GM21381 (cell line): ENCODE data around the gene AOAH.

Source experiments
- ATAC-seq: cut with Tn5 transposase; IDR thresholded peaks from one replicate; pipeline ENCODE4 v1.9.1; 2021; ENCODE audit warnings: mild to moderate bottlenecking, moderate library complexity; ENCODE audit not compliant: unreplicated experiment

The AOAH gene

GRCh38 chr7:36636126-36636525 is 88.2 kb downstream of the AOAH start:
- no peak for ATAC-seq

- ATAC-seq = no peak
Measured at GRCh38 chr7:36635091-36635490, 89.2 kb downstream of the AOAH start.

- ATAC-seq = no peak
Measured at GRCh38 chr7:36633377-36633776, 90.9 kb downstream of the AOAH start.

DNA sequence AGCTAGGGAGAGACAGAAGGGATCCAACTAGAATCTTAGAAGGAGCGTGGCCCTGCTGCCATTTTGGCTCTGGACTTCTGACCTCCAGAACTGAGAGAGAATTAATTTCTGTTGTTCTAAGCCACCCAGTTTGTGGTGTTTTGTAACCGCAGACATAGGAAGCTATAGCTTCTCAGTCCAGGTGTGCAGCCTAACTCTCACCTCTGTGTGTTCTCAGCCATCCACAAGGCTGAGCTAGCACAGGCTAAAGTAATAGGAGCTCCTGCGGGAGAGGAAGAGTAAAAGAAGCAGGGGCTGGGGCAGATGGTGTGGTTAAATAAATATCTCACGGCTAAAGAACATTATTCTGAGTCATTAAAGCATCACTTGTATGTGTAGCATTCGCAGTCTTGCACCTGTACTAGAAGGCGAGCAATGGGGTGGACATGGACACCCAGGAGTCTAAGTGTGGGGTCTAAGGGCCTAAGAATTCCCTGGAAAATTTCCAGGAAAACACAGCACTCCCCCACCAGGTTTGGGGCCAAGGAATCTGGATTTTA is 94.1 kb downstream of the AOAH start:
- ATAC-seq = no peak

DNA sequence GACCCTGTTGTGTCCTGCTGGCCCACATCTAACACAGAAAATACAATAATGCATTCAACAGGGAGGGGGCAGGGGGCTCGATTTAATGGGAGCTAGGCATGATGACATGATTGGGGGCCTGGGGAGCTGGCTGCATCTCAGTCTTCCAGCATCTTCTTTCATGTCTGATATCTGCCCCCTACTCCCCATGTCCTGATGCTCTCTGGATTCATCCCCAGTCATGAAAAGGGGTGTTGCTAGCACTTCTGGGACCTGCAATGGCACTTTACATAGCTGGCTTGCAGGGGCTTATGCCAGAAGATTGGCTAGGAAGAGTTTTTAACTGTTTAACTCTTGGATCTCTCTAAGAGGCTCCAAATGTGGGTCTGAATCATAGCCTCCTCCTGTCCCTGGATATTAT is 94.9 kb downstream of the AOAH start:
- no peak for ATAC-seq

DNA sequence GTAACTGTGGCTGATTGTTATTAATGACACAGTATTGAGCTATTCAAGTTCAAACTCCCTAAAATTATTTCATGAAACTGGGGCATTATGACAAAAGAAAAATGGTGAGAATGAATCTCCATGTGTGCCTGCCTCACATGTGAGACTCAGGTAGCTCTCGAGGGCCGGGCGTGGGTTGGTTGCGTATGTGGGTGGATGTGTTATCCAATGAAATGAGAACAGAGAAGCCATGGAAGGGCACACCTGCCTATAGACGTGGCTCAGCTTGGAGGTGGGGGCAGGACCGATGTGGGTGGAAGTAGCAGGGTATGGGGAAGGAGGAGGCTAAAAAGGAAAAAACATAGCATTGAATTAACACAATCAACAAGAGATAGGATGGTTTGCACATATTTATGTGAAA is 96.5 kb downstream of the AOAH start:
- ATAC-seq = no peak

- ATAC-seq = no peak
Measured at GRCh38 chr7:36626111-36626510, 98.2 kb downstream of the AOAH start.

DNA sequence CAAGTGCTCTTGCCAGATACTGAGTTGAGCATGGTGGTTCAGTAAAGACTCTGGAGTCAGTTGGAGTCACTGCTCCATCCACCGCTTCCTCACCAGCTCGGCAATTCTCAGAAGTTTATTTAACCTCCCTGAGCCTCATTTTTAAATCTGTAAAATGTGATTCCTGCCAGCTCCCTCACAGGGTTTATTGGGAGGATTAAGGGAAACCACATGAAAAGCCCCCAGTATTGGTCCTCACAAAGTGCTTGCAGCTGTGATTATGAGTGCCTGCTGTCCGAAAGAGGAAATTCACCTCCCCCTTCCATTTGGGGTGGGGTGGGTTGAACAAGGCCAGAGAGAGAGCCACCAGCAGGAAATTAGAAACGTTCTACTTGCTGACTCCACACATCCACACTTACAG is 99.0 kb downstream of the AOAH start:
- ATAC-seq = no peak

DNA sequence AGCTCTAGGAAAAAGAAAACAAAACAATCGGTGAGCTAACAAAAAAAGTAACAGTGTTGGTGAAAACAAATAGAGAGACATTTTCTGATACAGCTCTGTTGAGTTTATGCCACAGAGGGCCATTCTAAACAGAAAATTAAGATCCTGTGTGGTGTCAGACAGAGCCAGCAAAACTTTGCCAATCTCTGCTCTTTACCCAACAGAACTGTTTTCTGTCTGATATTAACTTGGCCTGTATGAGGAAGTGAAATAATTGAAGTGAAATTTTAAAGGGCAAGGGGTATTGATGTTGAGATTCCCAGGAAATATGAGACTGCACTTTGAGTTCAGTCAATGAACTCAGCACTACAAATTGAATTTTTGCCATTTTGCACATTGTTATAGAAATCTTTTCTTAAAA is 101.0 kb downstream of the AOAH start:
- no peak for ATAC-seq

GRCh38 chr7:36621396-36621795 is 102.9 kb downstream of the AOAH start:
- ATAC-seq = no peak

DNA sequence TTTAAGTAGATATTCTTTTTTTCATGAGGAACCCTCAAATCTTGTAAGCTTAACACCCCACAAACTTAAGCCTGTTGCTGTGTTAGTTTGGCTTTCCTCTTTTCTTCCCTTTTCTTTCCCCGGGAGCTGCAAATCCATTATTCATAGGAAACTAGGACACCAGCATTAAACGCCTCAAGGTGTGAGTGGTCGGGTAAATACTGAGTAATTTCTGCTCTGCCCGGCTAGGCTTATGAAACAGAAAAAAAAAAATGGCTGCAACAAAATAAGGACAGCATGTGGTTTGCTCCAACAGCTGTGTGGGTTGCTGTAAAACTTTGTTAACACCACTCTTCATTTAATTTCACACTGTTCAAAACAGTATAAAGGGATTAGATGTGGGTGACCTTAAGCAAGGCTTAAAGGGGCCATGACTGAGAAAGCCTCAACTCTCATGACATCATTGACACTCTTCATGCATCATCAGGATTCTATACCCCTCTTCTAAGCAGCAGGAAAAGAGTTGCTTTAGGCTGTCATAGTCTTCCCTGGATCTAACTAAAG is 104.1 kb downstream of the AOAH start:
- no peak for ATAC-seq

- no peak for ATAC-seq
Measured at GRCh38 chr7:36617408-36617807, 106.9 kb downstream of the AOAH start.

DNA sequence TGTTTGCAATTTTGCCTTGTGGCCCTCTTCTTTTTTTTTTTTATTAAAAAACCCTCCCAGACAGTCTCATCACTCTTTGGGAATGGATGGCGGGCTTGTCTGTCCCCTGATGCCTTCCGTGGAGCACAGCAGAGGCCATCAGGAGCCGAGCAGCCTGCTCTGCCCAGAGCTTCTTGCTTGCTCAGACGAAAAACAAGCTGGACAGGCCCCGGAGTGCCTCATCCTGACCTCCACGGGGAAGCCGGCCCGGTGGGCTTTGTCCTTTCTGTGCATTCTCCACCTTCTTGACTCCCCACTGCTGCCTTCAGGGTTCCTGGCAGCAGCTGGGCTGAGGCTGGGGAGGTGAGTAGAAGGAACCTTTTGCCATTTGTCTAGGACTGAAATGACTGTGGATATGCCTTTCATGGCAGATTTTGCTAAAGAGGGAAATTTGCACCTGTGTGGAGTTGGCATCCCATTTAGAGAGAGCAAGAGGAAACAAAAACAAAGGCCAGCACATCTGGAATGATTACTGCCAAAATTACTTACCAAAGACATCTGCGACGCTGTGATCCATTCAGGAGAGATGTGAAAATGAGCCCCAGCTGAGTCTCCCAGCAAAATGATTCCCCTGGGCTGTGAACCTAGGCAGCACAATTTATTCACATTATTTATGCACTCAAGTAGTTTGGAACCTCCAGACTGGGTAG is 108.3 kb downstream of the AOAH start:
- ATAC-seq = no peak

- ATAC-seq = no peak
Measured at GRCh38 chr7:36614959-36615358, 109.3 kb downstream of the AOAH start.

- ATAC-seq = no peak
Measured at GRCh38 chr7:36613031-36613614, 111.2 kb downstream of the AOAH start.

GRCh38 chr7:36611703-36612102 is 112.6 kb downstream of the AOAH start:
- ATAC-seq = no peak

- no peak for ATAC-seq
Measured at GRCh38 chr7:36607721-36608095, 116.6 kb downstream of the AOAH start.

DNA sequence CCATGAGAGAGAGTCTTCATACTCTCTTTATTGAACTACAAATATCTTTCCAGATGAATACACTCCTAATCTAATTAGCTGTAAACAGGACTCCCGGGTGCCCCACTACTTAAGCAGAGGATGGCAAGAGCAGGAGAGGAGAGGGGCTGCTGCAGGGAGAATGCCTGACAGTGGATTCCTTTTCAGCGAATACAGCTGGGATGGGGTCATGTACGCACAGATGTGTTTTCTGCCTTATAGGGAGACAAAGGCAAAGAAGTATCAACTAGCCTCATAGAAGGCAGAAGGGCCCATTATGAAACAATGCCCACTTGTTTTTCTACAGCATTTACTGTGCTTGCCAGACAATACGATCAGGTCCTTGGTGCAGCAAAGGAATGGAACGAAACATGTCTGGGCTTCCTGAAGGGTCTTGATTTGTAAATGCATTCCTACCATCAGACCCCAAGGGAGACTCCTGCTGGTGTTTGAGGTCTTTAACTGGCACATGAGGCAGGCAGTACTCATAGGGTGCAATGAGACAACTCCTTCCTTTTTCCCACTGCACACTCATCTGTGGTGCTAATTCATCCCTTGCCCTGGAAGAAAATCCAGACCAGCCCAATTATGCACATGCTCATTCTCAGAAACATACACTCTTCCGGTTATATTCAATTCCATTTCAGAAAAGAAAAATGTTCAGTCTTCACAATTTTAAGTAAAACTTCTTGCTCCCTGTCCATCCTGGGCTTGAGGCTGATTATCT is 117.1 kb downstream of the AOAH start:
- no peak for ATAC-seq

- no peak for ATAC-seq
Measured at GRCh38 chr7:36606153-36606975, 117.9 kb downstream of the AOAH start.

GRCh38 chr7:36605261-36606051 is 118.8 kb downstream of the AOAH start:
- ATAC-seq = no peak
